Endothelial cell of umbilical vein (primary cell): ENCODE data around the gene RUNX2. TPM values are rescaled to one million over a fixed set of nuclear protein-coding genes. Genes with fewer than 3 reads are reported as not detected.

Experiments used
- BruUV-seq: library from RNA; stranded (reverse); fragments of 400-500 nt; replicated peaks from 2 replicates; lab custom pipeline; 2021; lab: Mats Ljungman, UMichigan
- CTCF ChIA-PET: fragments of 300-600, 350-600 bp; sonication (Branson Sonifier 250); formaldehyde crosslinking; loops from one replicate; lab custom pipeline; 2021; ENCODE audit warnings: antibody characterized with exemption, inconsistent platforms; lab: Charles Lee
- POLR2A ChIA-PET: fragments of 300-600, 350-600 bp; sonication (Branson Sonifier 250); formaldehyde crosslinking; loops from one replicate; lab custom pipeline; 2021; ENCODE audit warnings: antibody characterized with exemption, inconsistent platforms; lab: Charles Lee
- DNase-seq: peaks from one replicate; pipeline ENCODE4 v3.0.0-alpha.2; 2011; ENCODE audit warnings: low read depth, low spot score
- FAIRE-seq: peaks from 2 replicates; lab custom pipeline; 2011; peaks lifted over from hg19 to GRCh38; lab: Jason Lieb, UNC
- H2AFZ ChIP-seq: 2 replicates; pipeline ENCODE4 v1.6.0; 2012; ENCODE audit warnings: low read depth, low read length, control low read depth, inconsistent platforms
- H3K27ac ChIP-seq: 2 replicates; pipeline ENCODE4 v1.5.1; 2011; ENCODE audit warnings: low read depth, mild to moderate bottlenecking, control low read depth, low read length, moderate library complexity; ENCODE audit not compliant: insufficient read depth
- H3K27me3 ChIP-seq, 2 experiments: 2 replicates each; pipeline versions ENCODE4 v1.6.0 to v1.6.1; 2011; ENCODE audit warnings: low read length in 2 of 2, mixed read lengths in 1 of 2; ENCODE audit not compliant: control insufficient read depth in 2 of 2, insufficient read depth in 2 of 2
- H3K36me3 ChIP-seq, 2 experiments: 2 replicates in 1 of 2; 3 replicates in 1 of 2; pipeline ENCODE4 v1.5.1; 2011; ENCODE audit warnings: low read length in 2 of 2, mild to moderate bottlenecking in 1 of 2, moderate library complexity in 1 of 2; ENCODE audit not compliant: control insufficient read depth in 2 of 2, insufficient read depth in 2 of 2; ENCODE audit errors: extremely low read depth in 1 of 2
- H3K4me1 ChIP-seq: 3 replicates; pipeline ENCODE4 v1.5.1; 2011; ENCODE audit warnings: mild to moderate bottlenecking, low read length; ENCODE audit not compliant: control insufficient read depth, insufficient read depth; ENCODE audit errors: extremely low read depth
- H3K4me2 ChIP-seq: 2 replicates; pipeline ENCODE4 v1.6.1; 2011; ENCODE audit warnings: low read length, control low read depth, mixed read lengths; ENCODE audit not compliant: insufficient read depth
- H3K4me3 ChIP-seq, 3 experiments: fragments of 200-600 bp in 1 of 3; sonication (generic), shearing (Covaris generic) in 1 of 3; replicated peaks in 1 of 3; 2 replicates each; pipeline ENCODE4 v1.5.1; 2011 to 2016; ENCODE audit warnings: control low read depth in 3 of 3, low read length in 3 of 3, mild to moderate bottlenecking in 2 of 3, inconsistent platforms in 1 of 3, low read depth in 1 of 3, moderate library complexity in 1 of 3; ENCODE audit not compliant: insufficient read depth in 1 of 3
- H3K79me2 ChIP-seq: 2 replicates; pipeline ENCODE4 v1.6.0; 2012; ENCODE audit warnings: low read length, inconsistent platforms; ENCODE audit not compliant: control insufficient read depth, insufficient read depth
- H3K9ac ChIP-seq: replicated peaks from 2 replicates; pipeline ENCODE3; 2011; ENCODE audit warnings: low read length, control low read depth; ENCODE audit not compliant: insufficient read depth; ENCODE audit errors: extremely low read depth
- H3K9me1 ChIP-seq: replicated peaks from 3 replicates; pipeline ENCODE4 v1.6.0; 2011; ENCODE audit warnings: mild to moderate bottlenecking, low read length; ENCODE audit not compliant: control insufficient read depth, insufficient read depth; ENCODE audit errors: extremely low read depth
- H3K9me3 ChIP-seq: replicated peaks from 2 replicates; pipeline ENCODE4 v1.5.1; 2012; ENCODE audit warnings: low read length, inconsistent platforms; ENCODE audit not compliant: control insufficient read depth, insufficient read depth
- H4K20me1 ChIP-seq: replicated peaks from 2 replicates; pipeline ENCODE3; 2011; ENCODE audit warnings: mild to moderate bottlenecking, low read length; ENCODE audit not compliant: control insufficient read depth, insufficient read depth; ENCODE audit errors: extremely low read depth
- EZH2 ChIP-seq: IDR thresholded peaks from 2 replicates; pipeline ENCODE4 v1.6.1; 2012; ENCODE audit warnings: borderline replicate concordance, low read depth, mild to moderate bottlenecking, moderate library complexity, low read length, inconsistent platforms; ENCODE audit not compliant: severe bottlenecking
- FOS ChIP-seq: IDR thresholded peaks from 2 replicates; pipeline ENCODE4 v1.6.1; 2011; ENCODE audit warnings: mild to moderate bottlenecking, low read length, moderate library complexity, borderline replicate concordance; ENCODE audit not compliant: insufficient read depth
- GATA2 ChIP-seq: IDR thresholded peaks from 2 replicates; pipeline ENCODE4 v1.7.0; 2011; ENCODE audit warnings: low read depth, mild to moderate bottlenecking, moderate library complexity, mixed read lengths, low read length; ENCODE audit not compliant: insufficient read length, insufficient read depth
- JUN ChIP-seq: IDR thresholded peaks from 2 replicates; pipeline ENCODE4 v1.6.1; 2011; ENCODE audit warnings: borderline replicate concordance, low read depth; ENCODE audit not compliant: insufficient read length, insufficient read depth
- MYC ChIP-seq: IDR thresholded peaks from one replicate; pipeline ENCODE4 v1.6.1; 2011; ENCODE audit warnings: mild to moderate bottlenecking, low read depth, low read length
- POLR2A ChIP-seq: IDR thresholded peaks from 2 replicates; pipeline ENCODE4 v1.6.1; 2012; ENCODE audit warnings: low read depth, mild to moderate bottlenecking, control low read depth, low read length
- POLR2AphosphoS5 ChIP-seq: IDR thresholded peaks from 2 replicates; pipeline ENCODE4 v1.6.1; 2012; ENCODE audit warnings: low read depth, mild to moderate bottlenecking, control low read depth, low read length, moderate library complexity; ENCODE audit not compliant: insufficient read depth
- dilution Hi-C: fragments of 300-500 bp; cut with MboI; formaldehyde crosslinking; loops from one replicate; pipeline ENCODE4 v1.15.0; 2019; ENCODE audit warnings: low sequenced_read_pairs; ENCODE audit not compliant: extremely low pct_ligation_motif_present
- intact Hi-C: fragments of 100-400 bp; cut with micrococcal nuclease; formaldehyde crosslinking; loops from one replicate; pipeline ENCODE4 v1.10.0; 2022
- polyA plus RNA-seq, 4 experiments: library from polyadenylated mRNA; depleted of rRNA in 3 of 4; stranded (reverse) in 3 of 4; unstranded in 1 of 4; fragments of >200 nt; gene quantifications; 2 replicates each; pipeline versions ENCODE4 v1.2.1 to v1.2.3, GENCODE V29; 2011 to 2012; ENCODE audit warnings: missing spikeins in 1 of 4
- total RNA-seq: library from RNA; stranded (reverse); gene quantifications from 2 replicates; pipeline ENCODE4 v1.2.3, GENCODE V29; 2021
- TF ChIP-seq, protein P1 (sequence below): IDR thresholded peaks from 2 replicates; pipeline ENCODE4 v1.6.1; 2011; ENCODE audit not compliant: insufficient read depth, insufficient read length
- TF ChIP-seq, protein P2 (sequence below), 2 donors: IDR thresholded peaks; 1 replicate in 1 of 2; 2 replicates in 1 of 2; pipeline ENCODE4 v1.5.1; 2011; ENCODE audit warnings: low read length in 2 of 2, mild to moderate bottlenecking in 2 of 2, moderate library complexity in 2 of 2, control low read depth in 1 of 2, inconsistent platforms in 1 of 2, low read depth in 1 of 2; ENCODE audit not compliant: insufficient read depth in 1 of 2; ENCODE audit errors: extremely low read depth in 1 of 2

RUNX2 gene
- total and polyA plus RNA-seq, 2 donors (not counting 3 experiments of a cell fraction or from before 2014, with no cell fraction given): 0.06 TPM; not detected in 1

GRCh38 chr6:45445749-45446549, 117.8 kb downstream of the RUNX2 start:
- peak overlapping the region; percentile 68 for H3K27ac ChIP-seq
- no peaks in the 10 kb centered on the region for H4K20me1 ChIP-seq
- no peaks in the 10 kb centered on the region for H3K9me3 ChIP-seq
- DNase-seq: peak; percentile 99
- no peaks in the 10 kb centered on the region for H3K36me3 ChIP-seq
- peak overlapping the region; percentile 47 for H3K9ac ChIP-seq
- POLR2A ChIA-PET: no interaction called here
- CTCF ChIA-PET: interaction anchor here (0.8 to 1.1 kb wide), 9 partner anchors 9 to 269 kb away, joined by 3 to 9 read pairs (median 5); partner anchors contain the start of gene SUPT3H
- H3K9me1 ChIP-seq: no peaks in the 10 kb centered on the region
- peak overlapping the region; percentile 71 for H3K4me2 ChIP-seq
- H3K27me3 ChIP-seq: no peaks in the 10 kb centered on the region
- no peaks in the 10 kb centered on the region for H3K79me2 ChIP-seq
- no TSS peak for BruUV-seq
- peak; percentile 93 for FAIRE-seq
- intact Hi-C loops (loop anchor here (1.0 kb wide), 6 partner anchors 8 to 204 kb away; no protein-coding TSS in a partner anchor), dilution Hi-C loops (no loop called here)
- H2AFZ ChIP-seq: no peak overlapping the region
- peaks cover 33% of the 10 kb centered on the region for H3K4me1 ChIP-seq
- H3K4me3 ChIP-seq: peak overlapping the region in 1 of 3 experiments; percentile 5
- TF ChIP-seq MYC: peak; percentile 93
- TF ChIP-seq FOS: peak; percentile 89
- peak; percentile 92 for TF ChIP-seq POLR2AphosphoS5
- TF ChIP-seq, protein P1, sequence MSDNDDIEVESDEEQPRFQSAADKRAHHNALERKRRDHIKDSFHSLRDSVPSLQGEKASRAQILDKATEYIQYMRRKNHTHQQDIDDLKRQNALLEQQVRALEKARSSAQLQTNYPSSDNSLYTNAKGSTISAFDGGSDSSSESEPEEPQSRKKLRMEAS: peak; percentile 90
- peak; percentile 74 for TF ChIP-seq GATA2
- TF ChIP-seq EZH2: no peak
- TF ChIP-seq, protein P2, sequence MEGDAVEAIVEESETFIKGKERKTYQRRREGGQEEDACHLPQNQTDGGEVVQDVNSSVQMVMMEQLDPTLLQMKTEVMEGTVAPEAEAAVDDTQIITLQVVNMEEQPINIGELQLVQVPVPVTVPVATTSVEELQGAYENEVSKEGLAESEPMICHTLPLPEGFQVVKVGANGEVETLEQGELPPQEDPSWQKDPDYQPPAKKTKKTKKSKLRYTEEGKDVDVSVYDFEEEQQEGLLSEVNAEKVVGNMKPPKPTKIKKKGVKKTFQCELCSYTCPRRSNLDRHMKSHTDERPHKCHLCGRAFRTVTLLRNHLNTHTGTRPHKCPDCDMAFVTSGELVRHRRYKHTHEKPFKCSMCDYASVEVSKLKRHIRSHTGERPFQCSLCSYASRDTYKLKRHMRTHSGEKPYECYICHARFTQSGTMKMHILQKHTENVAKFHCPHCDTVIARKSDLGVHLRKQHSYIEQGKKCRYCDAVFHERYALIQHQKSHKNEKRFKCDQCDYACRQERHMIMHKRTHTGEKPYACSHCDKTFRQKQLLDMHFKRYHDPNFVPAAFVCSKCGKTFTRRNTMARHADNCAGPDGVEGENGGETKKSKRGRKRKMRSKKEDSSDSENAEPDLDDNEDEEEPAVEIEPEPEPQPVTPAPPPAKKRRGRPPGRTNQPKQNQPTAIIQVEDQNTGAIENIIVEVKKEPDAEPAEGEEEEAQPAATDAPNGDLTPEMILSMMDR (IDR thresholded peaks at IDR 0.05; ENCODE audit: extremely low read depth in 1 of 2, insufficient read depth in 1 of 2, low read depth in 1 of 2, low read length in 2 of 2): no peak
- peak; percentile 99 for TF ChIP-seq JUN
- TF ChIP-seq POLR2A: no peak
